Right lobe of liver (tissue), 4 donors: ENCODE data around the gene ALK.

Source experiments
- CTCF ChIP-seq, 4 donors: fragments of 200-600 bp in 3 of 4; fragments of 450-650 bp in 1 of 4; IDR thresholded peaks; one replicate each; pipeline versions ENCODE4 v1.5.1 to v1.8.0; 2016 to 2022; ENCODE audit warnings: antibody characterized with exemption in 4 of 4, mild to moderate bottlenecking in 2 of 4
- POLR2A ChIP-seq: fragments of 450-650 bp; IDR thresholded peaks from one replicate; pipeline ENCODE4 v1.6.1; 2017; ENCODE audit warnings: antibody characterized with exemption, mild to moderate bottlenecking
- donor health status: DM: no; HTN: no; CAD: no.
- donor health status: DM: no; HTN: no; CAD: no.
- donor health status: DM: no; HTN: yes; CAD: no.

- TF ChIP-seq CTCF (IDR thresholded peaks at IDR 0.05) (no peak), POLR2A (no peak)
Observed at GRCh38 chr2:29216609-29216909, 704.8 kb downstream of the ALK start.
